PC-9 (cell line): ENCODE data around the gene PIAS1. TPM values are rescaled to one million over a fixed set of nuclear protein-coding genes. Genes with fewer than 3 reads are reported as not detected.

ENCODE experiments used
- BruUV-seq: library from RNA; stranded (reverse); fragments of 400-500 nt; replicated peaks from 2 replicates; lab custom pipeline; 2021; lab: Mats Ljungman, UMichigan
- CTCF ChIA-PET: fragments of 300-600 bp; sonication (Branson Sonifier 250); formaldehyde crosslinking; loops from one replicate; lab custom pipeline; 2022; ENCODE audit warnings: antibody characterized with exemption; lab: Charles Lee
- POLR2A ChIA-PET: fragments of 300-600 bp; sonication (Branson Sonifier 250); formaldehyde crosslinking; loops from one replicate; lab custom pipeline; 2022; ENCODE audit warnings: antibody characterized with exemption; ENCODE audit not compliant: unreplicated experiment; lab: Charles Lee
- DNase-seq, 2 experiments: peaks; one replicate each; pipeline versions ENCODE4 v3.0.0 to v3.0.0-alpha.2; 2015 to 2022; ENCODE audit warnings: mixed read lengths in 1 of 2
- H2AFZ ChIP-seq: fragments of 200-600 bp; sonication (generic); 2 replicates; pipeline ENCODE4 v1.8.1; 2017; ENCODE audit warnings: antibody characterized with exemption
- H3F3A ChIP-seq: fragments of 200-600 bp; sonication (generic); 2 replicates; pipeline ENCODE4 v1.8.1; 2017; ENCODE audit warnings: antibody characterized with exemption, mild to moderate bottlenecking, low read depth; ENCODE audit not compliant: insufficient read depth
- H3K27ac ChIP-seq: fragments of 200-600 bp; sonication (generic); 2 replicates; pipeline ENCODE4 v1.6.1; 2016; ENCODE audit warnings: mixed run types
- H3K27me3 ChIP-seq: fragments of 200-600 bp; sonication (generic); 2 replicates; pipeline ENCODE4 v1.6.1; 2016; ENCODE audit warnings: low read depth, mixed run types; ENCODE audit not compliant: insufficient read depth
- H3K36me3 ChIP-seq: fragments of 200-600 bp; sonication (generic); 2 replicates; pipeline ENCODE4 v1.6.1; 2016; ENCODE audit warnings: low read depth, mixed run types
- H3K4me1 ChIP-seq: fragments of 200-600 bp; sonication (generic); replicated peaks from 2 replicates; pipeline ENCODE4 v1.6.1; 2016; ENCODE audit warnings: mixed run types; ENCODE audit not compliant: insufficient read depth
- H3K4me2 ChIP-seq: fragments of 200-600 bp; sonication (generic); 2 replicates; pipeline ENCODE4 v1.6.1; 2017; ENCODE audit warnings: mixed run types
- H3K4me3 ChIP-seq: fragments of 200-600 bp; sonication (generic); 2 replicates; pipeline ENCODE4 v1.6.1; 2016; ENCODE audit warnings: mixed run types
- H3K79me2 ChIP-seq: fragments of 200-600 bp; sonication (generic); 2 replicates; pipeline ENCODE4 v1.6.1; 2017; ENCODE audit warnings: low read depth, mixed run types
- H3K9me2 ChIP-seq: fragments of 200-600 bp; sonication (generic); 2 replicates; pipeline ENCODE4 v1.8.1; 2017; ENCODE audit warnings: mild to moderate bottlenecking; ENCODE audit not compliant: insufficient read depth
- H3K9me3 ChIP-seq: fragments of 200-600 bp; sonication (generic); 2 replicates; pipeline ENCODE4 v1.8.1; 2016; ENCODE audit warnings: low read depth; ENCODE audit not compliant: insufficient read depth
- H4K20me1 ChIP-seq: fragments of 200-600 bp; sonication (generic); 2 replicates; pipeline ENCODE4 v1.8.1; 2017; ENCODE audit not compliant: insufficient read depth
- CTCF ChIP-seq: fragments of 200-600 bp; sonication (generic); conservative IDR thresholded peaks from 2 replicates; pipeline ENCODE4 v1.6.1; 2017; ENCODE audit warnings: mixed run types, antibody characterized with exemption, mild to moderate bottlenecking, moderate library complexity
- EZH2 ChIP-seq: fragments of 200-600 bp; sonication (generic); IDR thresholded peaks from 2 replicates; pipeline ENCODE4 v1.8.0; 2017; ENCODE audit warnings: antibody characterized with exemption, low read depth
- intact Hi-C: fragments of 100-400 bp; cut with micrococcal nuclease; formaldehyde crosslinking; loops from one replicate; pipeline ENCODE4 v1.10.0; 2022; ENCODE audit not compliant: unreplicated experiment
- total RNA-seq: library from RNA; stranded (reverse); gene quantifications from 2 replicates; pipeline ENCODE4 v1.2.3, GENCODE V29; 2021

The PIAS1 gene
- total RNA-seq, 1 experiment from 2014 or later, result 42.5 TPM

- Histone ChIP-seq H3K9me2 (no peaks in the 10 kb centered on the region), H3K27me3 (no peaks in the 10 kb centered on the region), H3K79me2 (no peaks in the 10 kb centered on the region), H3K9me3 (no peaks in the 10 kb centered on the region), H3F3A (no peaks in the 10 kb centered on the region), H3K4me2 (no peak overlapping the region), H3K36me3 (no peaks in the 10 kb centered on the region), H4K20me1 (no peaks in the 10 kb centered on the region), H2AFZ (no peak overlapping the region), H3K4me1 (no peaks in the 10 kb centered on the region), H3K4me3 (no peak overlapping the region), H3K27ac (no peak overlapping the region)
- BruUV-seq, result no TSS peak
- peak; percentile 19 to 48 for DNase-seq
- TF ChIP-seq EZH2 (no peak), CTCF (no peak)
- ChIA-PET POLR2A (no interaction called here), CTCF (no interaction called here)
- intact Hi-C loops, result no loop called here
Measured at GRCh38 chr15:68032672-68033071, 21.4 kb upstream of the PIAS1 start.

GRCh38 chr15:68034081-68034480 lies 20.0 kb upstream of the PIAS1 start:
- Histone ChIP-seq H2AFZ (no peak overlapping the region), H3K4me3 (no peak overlapping the region), H3K79me2 (no peaks in the 10 kb centered on the region), H3K27me3 (no peaks in the 10 kb centered on the region), H3K36me3 (no peaks in the 10 kb centered on the region), H3K9me2 (no peaks in the 10 kb centered on the region), H3K27ac (no peak overlapping the region), H3K4me2 (no peak overlapping the region), H3F3A (no peaks in the 10 kb centered on the region), H3K4me1 (no peaks in the 10 kb centered on the region), H4K20me1 (no peaks in the 10 kb centered on the region), H3K9me3 (no peaks in the 10 kb centered on the region)
- ChIA-PET CTCF (no interaction called here), POLR2A (no interaction called here)
- no peak for DNase-seq
- intact Hi-C loops, result no loop called here
- no TSS peak for BruUV-seq
- TF ChIP-seq CTCF (no peak), EZH2 (no peak)

- TF ChIP-seq CTCF (no peak), EZH2 (no peak)
Measured at GRCh38 chr15:68034719-68035293, 19.3 kb upstream of the PIAS1 start.

More at GRCh38 chr15:68034719-68035293, 19.3 kb upstream of the PIAS1 start:
- H3F3A ChIP-seq, result no peaks in the 10 kb centered on the region
- H3K4me2 ChIP-seq, result no peak overlapping the region
- H3K9me3 ChIP-seq, result no peaks in the 10 kb centered on the region
- CTCF ChIA-PET, result interaction anchor here (0.7 kb wide), 1 partner anchor 999 kb away, joined by 13 read pairs; no protein-coding TSS in a partner anchor
- no peaks in the 10 kb centered on the region for H3K36me3 ChIP-seq
- no peaks in the 10 kb centered on the region for H3K9me2 ChIP-seq
- H4K20me1 ChIP-seq, result no peaks in the 10 kb centered on the region
- DNase-seq, result no peak
- no peak overlapping the region for H2AFZ ChIP-seq
- H3K27me3 ChIP-seq, result no peaks in the 10 kb centered on the region
- BruUV-seq, result no TSS peak
- no peak overlapping the region for H3K4me3 ChIP-seq
- POLR2A ChIA-PET, result no interaction called here
- H3K79me2 ChIP-seq, result no peaks in the 10 kb centered on the region
- H3K4me1 ChIP-seq, result no peaks in the 10 kb centered on the region
- H3K27ac ChIP-seq, result no peak overlapping the region
- intact Hi-C loops, result no loop called here
